Measurements from ENCODE around the gene SPATA31C2.
"Not testable (repeated sequence)": the region's sequence is repeated elsewhere in the genome, so short reads cannot be mapped to it uniquely, and the experiment has no call there.

SPATA31C2 gene

GRCh38 chr9:88138375-88138774, at the start of gene SPATA31C2:
TSS of gene SPATA31C2 (minus strand) at chr9:88138475. CDS start at chr9:88138446, 29 bp downstream.
- H3K27ac ChIP-seq; H3K4me3 ChIP-seq (ENCODE audit: low read depth, low read length); H3K36me3 ChIP-seq; DNase-seq; H3K27me3 ChIP-seq (ENCODE audit: insufficient read depth, low read depth, severe bottlenecking); H3K9me3 ChIP-seq (ENCODE audit: severe bottlenecking): not testable (repeated sequence)

- Histone ChIP-seq H3K9me3 (ENCODE audit: severe bottlenecking) (no peaks in the 10 kb centered on the region), H3K4me3 (ENCODE audit: low read depth, low read length) (no peak overlapping the region), H3K27ac (no peak overlapping the region), H3K36me3 (no peaks in the 10 kb centered on the region), H3K27me3 (ENCODE audit: insufficient read depth, low read depth, severe bottlenecking) (no peaks in the 10 kb centered on the region)
- DNase-seq, result no peak
- TF ChIP-seq, protein P1, sequence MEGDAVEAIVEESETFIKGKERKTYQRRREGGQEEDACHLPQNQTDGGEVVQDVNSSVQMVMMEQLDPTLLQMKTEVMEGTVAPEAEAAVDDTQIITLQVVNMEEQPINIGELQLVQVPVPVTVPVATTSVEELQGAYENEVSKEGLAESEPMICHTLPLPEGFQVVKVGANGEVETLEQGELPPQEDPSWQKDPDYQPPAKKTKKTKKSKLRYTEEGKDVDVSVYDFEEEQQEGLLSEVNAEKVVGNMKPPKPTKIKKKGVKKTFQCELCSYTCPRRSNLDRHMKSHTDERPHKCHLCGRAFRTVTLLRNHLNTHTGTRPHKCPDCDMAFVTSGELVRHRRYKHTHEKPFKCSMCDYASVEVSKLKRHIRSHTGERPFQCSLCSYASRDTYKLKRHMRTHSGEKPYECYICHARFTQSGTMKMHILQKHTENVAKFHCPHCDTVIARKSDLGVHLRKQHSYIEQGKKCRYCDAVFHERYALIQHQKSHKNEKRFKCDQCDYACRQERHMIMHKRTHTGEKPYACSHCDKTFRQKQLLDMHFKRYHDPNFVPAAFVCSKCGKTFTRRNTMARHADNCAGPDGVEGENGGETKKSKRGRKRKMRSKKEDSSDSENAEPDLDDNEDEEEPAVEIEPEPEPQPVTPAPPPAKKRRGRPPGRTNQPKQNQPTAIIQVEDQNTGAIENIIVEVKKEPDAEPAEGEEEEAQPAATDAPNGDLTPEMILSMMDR (IDR thresholded peaks at IDR 0.05; ENCODE audit: low read depth, low read length), result no peak
Observed at GRCh38 chr9:88187631-88188030, 49.4 kb upstream of the SPATA31C2 start.

- H3K4me3 ChIP-seq (ENCODE audit: low read depth, low read length), result no peak overlapping the region
- H3K36me3 ChIP-seq, result no peaks in the 10 kb centered on the region
- H3K9me3 ChIP-seq (ENCODE audit: severe bottlenecking), result no peaks in the 10 kb centered on the region
- no peak overlapping the region for H3K27ac ChIP-seq
- TF ChIP-seq, protein P1 (IDR thresholded peaks at IDR 0.05; ENCODE audit: low read depth, low read length), result no peak
- DNase-seq, result no peak
- H3K27me3 ChIP-seq (ENCODE audit: insufficient read depth, low read depth, severe bottlenecking), result no peaks in the 10 kb centered on the region
Observed at GRCh38 chr9:88186495-88187110, 48.3 kb upstream of the SPATA31C2 start.

- no peak for DNase-seq
- TF ChIP-seq, protein P1 (IDR thresholded peaks at IDR 0.05; ENCODE audit: low read depth, low read length), result no peak
- no peak overlapping the region for H3K27ac ChIP-seq
- no peaks in the 10 kb centered on the region for H3K27me3 ChIP-seq (ENCODE audit: insufficient read depth, low read depth, severe bottlenecking)
- no peaks in the 10 kb centered on the region for H3K9me3 ChIP-seq (ENCODE audit: severe bottlenecking)
- H3K4me3 ChIP-seq (ENCODE audit: low read depth, low read length), result no peak overlapping the region
- no peaks in the 10 kb centered on the region for H3K36me3 ChIP-seq
Observed at GRCh38 chr9:88184976-88185375, 46.7 kb upstream of the SPATA31C2 start.

- no peaks in the 10 kb centered on the region for H3K36me3 ChIP-seq
- TF ChIP-seq, protein P1 (IDR thresholded peaks at IDR 0.05; ENCODE audit: low read depth, low read length), result no peak
- no peak for DNase-seq
- no peak overlapping the region for H3K4me3 ChIP-seq (ENCODE audit: low read depth, low read length)
- H3K27me3 ChIP-seq (ENCODE audit: insufficient read depth, low read depth, severe bottlenecking), result no peaks in the 10 kb centered on the region
- no peaks in the 10 kb centered on the region for H3K9me3 ChIP-seq (ENCODE audit: severe bottlenecking)
- no peak overlapping the region for H3K27ac ChIP-seq
Observed at GRCh38 chr9:88183798-88184495, 45.7 kb upstream of the SPATA31C2 start.

DNA sequence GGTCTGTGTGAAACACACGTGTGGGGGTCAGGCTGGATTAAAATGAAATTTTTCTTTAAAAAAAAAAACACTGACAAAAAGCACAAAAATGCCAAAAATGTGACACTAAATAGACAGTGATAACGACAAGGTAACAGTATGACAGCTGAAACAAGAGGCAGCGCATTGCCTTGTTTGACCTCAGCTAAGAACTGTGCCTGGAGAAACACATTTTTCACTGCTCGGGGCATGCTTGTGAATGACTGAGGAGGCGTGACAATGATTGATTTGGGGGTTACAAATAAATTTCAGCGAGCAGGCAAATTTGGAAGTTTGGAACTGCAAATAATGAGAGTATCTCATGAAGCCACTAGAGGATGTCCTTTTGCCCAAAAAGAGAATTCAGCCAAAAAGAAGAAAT, 44.2 kb upstream of the SPATA31C2 start:
- TF ChIP-seq, protein P1 (IDR thresholded peaks at IDR 0.05; ENCODE audit: low read depth, low read length), result no peak
- DNase-seq, result no peak
- no peak overlapping the region for H3K4me3 ChIP-seq (ENCODE audit: low read depth, low read length)
- H3K27ac ChIP-seq, result no peak overlapping the region
- no peaks in the 10 kb centered on the region for H3K27me3 ChIP-seq (ENCODE audit: insufficient read depth, low read depth, severe bottlenecking)
- no peaks in the 10 kb centered on the region for H3K36me3 ChIP-seq
- H3K9me3 ChIP-seq (ENCODE audit: severe bottlenecking), result no peaks in the 10 kb centered on the region

Data from WERI-Rb-1 (cell line).